ENCODE measurements around the gene WIPF3. TPM values are rescaled to one million over a fixed set of nuclear protein-coding genes. Genes with fewer than 3 reads are reported as not detected.

Gene WIPF3
- total and polyA plus RNA-seq, 4 donors, result 0.10 to 0.23 (median 0.14) TPM; not detected in 1

- TF ChIP-seq, protein P1, sequence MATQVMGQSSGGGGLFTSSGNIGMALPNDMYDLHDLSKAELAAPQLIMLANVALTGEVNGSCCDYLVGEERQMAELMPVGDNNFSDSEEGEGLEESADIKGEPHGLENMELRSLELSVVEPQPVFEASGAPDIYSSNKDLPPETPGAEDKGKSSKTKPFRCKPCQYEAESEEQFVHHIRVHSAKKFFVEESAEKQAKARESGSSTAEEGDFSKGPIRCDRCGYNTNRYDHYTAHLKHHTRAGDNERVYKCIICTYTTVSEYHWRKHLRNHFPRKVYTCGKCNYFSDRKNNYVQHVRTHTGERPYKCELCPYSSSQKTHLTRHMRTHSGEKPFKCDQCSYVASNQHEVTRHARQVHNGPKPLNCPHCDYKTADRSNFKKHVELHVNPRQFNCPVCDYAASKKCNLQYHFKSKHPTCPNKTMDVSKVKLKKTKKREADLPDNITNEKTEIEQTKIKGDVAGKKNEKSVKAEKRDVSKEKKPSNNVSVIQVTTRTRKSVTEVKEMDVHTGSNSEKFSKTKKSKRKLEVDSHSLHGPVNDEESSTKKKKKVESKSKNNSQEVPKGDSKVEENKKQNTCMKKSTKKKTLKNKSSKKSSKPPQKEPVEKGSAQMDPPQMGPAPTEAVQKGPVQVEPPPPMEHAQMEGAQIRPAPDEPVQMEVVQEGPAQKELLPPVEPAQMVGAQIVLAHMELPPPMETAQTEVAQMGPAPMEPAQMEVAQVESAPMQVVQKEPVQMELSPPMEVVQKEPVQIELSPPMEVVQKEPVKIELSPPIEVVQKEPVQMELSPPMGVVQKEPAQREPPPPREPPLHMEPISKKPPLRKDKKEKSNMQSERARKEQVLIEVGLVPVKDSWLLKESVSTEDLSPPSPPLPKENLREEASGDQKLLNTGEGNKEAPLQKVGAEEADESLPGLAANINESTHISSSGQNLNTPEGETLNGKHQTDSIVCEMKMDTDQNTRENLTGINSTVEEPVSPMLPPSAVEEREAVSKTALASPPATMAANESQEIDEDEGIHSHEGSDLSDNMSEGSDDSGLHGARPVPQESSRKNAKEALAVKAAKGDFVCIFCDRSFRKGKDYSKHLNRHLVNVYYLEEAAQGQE (IDR thresholded peaks at IDR 0.05), result no peak
- TF ChIP-seq EGR1 (IDR thresholded peaks at IDR 0.05; ENCODE audit: low read depth in 2 of 2) (no peak), SP1 (IDR thresholded peaks at IDR 0.05) (no peak), HNF4A (conservative IDR thresholded peaks at IDR 0.05) (no peak), HNF4G (IDR thresholded peaks at IDR 0.05) (no peak)
- TF ChIP-seq, protein P2, sequence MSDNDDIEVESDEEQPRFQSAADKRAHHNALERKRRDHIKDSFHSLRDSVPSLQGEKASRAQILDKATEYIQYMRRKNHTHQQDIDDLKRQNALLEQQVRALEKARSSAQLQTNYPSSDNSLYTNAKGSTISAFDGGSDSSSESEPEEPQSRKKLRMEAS (IDR thresholded peaks at IDR 0.05), result no peak
These were observed 43.0 kb upstream of the WIPF3 start (continued) for GRCh38 chr7:29763266-29763665.

- WGBS, result 58% methylated on average over 2 of the region's 2 CpGs
- Histone ChIP-seq H3K9ac (ENCODE audit: low read depth in 1 of 2, low read length in 2 of 2) (no peak overlapping the region), H3K27ac (ENCODE audit: low read depth in 1 of 2, low read length in 2 of 2) (no peak overlapping the region), H3K36me3 (ENCODE audit: control insufficient read depth in 4 of 4, insufficient read depth in 3 of 4, low read depth in 1 of 4, low read length in 3 of 4) (no peaks in the 10 kb centered on the region), H3K9me3 (ENCODE audit: control insufficient read depth in 4 of 4, low read length in 3 of 4) (no peaks in the 10 kb centered on the region), H3K4me3 (ENCODE audit: low read depth in 1 of 3, low read length in 3 of 3) (no peak overlapping the region), H3K27me3 (ENCODE audit: control insufficient read depth in 4 of 4, insufficient read depth in 4 of 4, low read length in 3 of 4) (peaks cover 0 to 2% (median 0%) of the 10 kb centered on the region in 4 donors), H3K4me1 (ENCODE audit: control insufficient read depth in 4 of 4, insufficient read depth in 4 of 4, low read length in 3 of 4) (no peaks in the 10 kb centered on the region)
- TF ChIP-seq HNF4G (IDR thresholded peaks at IDR 0.05), result no peak
- no peak for TF ChIP-seq HNF4A (conservative IDR thresholded peaks at IDR 0.05)
- TF ChIP-seq, protein P3, sequence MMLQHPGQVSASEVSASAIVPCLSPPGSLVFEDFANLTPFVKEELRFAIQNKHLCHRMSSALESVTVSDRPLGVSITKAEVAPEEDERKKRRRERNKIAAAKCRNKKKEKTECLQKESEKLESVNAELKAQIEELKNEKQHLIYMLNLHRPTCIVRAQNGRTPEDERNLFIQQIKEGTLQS (IDR thresholded peaks at IDR 0.05), result no peak
- no peak for TF ChIP-seq FOXA2 (IDR thresholded peaks at IDR 0.05)
- TF ChIP-seq, protein P2 (IDR thresholded peaks at IDR 0.05), result no peak
- no peak for TF ChIP-seq SP1 (IDR thresholded peaks at IDR 0.05)
- TF ChIP-seq FOXA1 (IDR thresholded peaks at IDR 0.05), result no peak
- TF ChIP-seq EGR1 (IDR thresholded peaks at IDR 0.05; ENCODE audit: low read depth in 2 of 2), result no peak
- TF ChIP-seq ZBTB33 (IDR thresholded peaks at IDR 0.05), result no peak
- no peak for TF ChIP-seq JUND (IDR thresholded peaks at IDR 0.05)
- TF ChIP-seq NR2F2 (IDR thresholded peaks at IDR 0.05), result no peak
- no peak for TF ChIP-seq CTCF (IDR thresholded peaks at IDR 0.05; ENCODE audit: low read depth, low read length, missing input control)
- TF ChIP-seq TAF1 (conservative IDR thresholded peaks at IDR 0.05), result no peak
- no peak for TF ChIP-seq RXRA (IDR thresholded peaks at IDR 0.05)
- TF ChIP-seq YY1 (IDR thresholded peaks at IDR 0.05), result no peak
- TF ChIP-seq RAD21 (IDR thresholded peaks at IDR 0.05), result no peak
- TF ChIP-seq, protein P1 (IDR thresholded peaks at IDR 0.05), result no peak
- TF ChIP-seq GABPA (IDR thresholded peaks at IDR 0.05 in 1 of 2, conservative IDR thresholded peaks at IDR 0.05 in 1 of 2), result no peak
- no peak for DNase-seq (ENCODE audit: low spot score)
These were observed 42.1 kb upstream of the WIPF3 start for GRCh38 chr7:29764227-29764626.

All from liver (tissue), 9 donors.